Hepatocyte (in vitro differentiated cells): ENCODE results near the gene EFNA2.

Experiments used
- CTCF ChIP-seq: fragments of 200-600 bp; sonication (generic); IDR thresholded peaks from 2 replicates; pipeline ENCODE4 v1.5.1; 2016; ENCODE audit warnings: antibody characterized with exemption, mild to moderate bottlenecking; ENCODE audit not compliant: poor library complexity
- EZH2 ChIP-seq: fragments of 200-600 bp; sonication (generic); IDR thresholded peaks from 2 replicates; pipeline ENCODE4 v1.6.1; 2016; ENCODE audit warnings: antibody characterized with exemption, mild to moderate bottlenecking, borderline replicate concordance
- EZH2phosphoT487 ChIP-seq: fragments of 200-600 bp; sonication (generic); IDR thresholded peaks from one replicate; pipeline ENCODE4 v1.6.1; 2018; ENCODE audit warnings: antibody characterized with exemption, mild to moderate bottlenecking, low read depth, moderate library complexity; ENCODE audit not compliant: unreplicated experiment, severe bottlenecking

- TF ChIP-seq CTCF (no peak), EZH2 (no peak), EZH2phosphoT487 (no peak)
Observed at GRCh38 chr19:1298235-1298634, 12.6 kb downstream of the EFNA2 start.
